ENCODE data around the gene KLHDC10. TPM values are rescaled to one million over a fixed set of nuclear protein-coding genes. Genes with fewer than 3 reads are reported as not detected.

The KLHDC10 gene
- total RNA-seq, 1 donor from 2014 or later, result 33.8 TPM

- Mint-ChIP-seq H3K9me3 (no peaks in the 10 kb centered on the region), H3K4me3 (no peak overlapping the region), H3K27ac (ENCODE audit: unreplicated experiment) (no peak overlapping the region), H3K36me3 (ENCODE audit: low read depth) (peaks cover 18% of the 10 kb centered on the region), H3K27me3 (ENCODE audit: low read depth) (no peaks in the 10 kb centered on the region), H3K4me1 (peaks cover 6% of the 10 kb centered on the region)
- DNase-seq (ENCODE audit: low read depth, low spot score), result no peak
- no peak for TF ChIP-seq CTCF (conservative IDR thresholded peaks at IDR 0.05)
Measured at GRCh38 chr7:130174237-130174959, 104.1 kb downstream of the KLHDC10 start.

- H3K27ac Mint-ChIP-seq (ENCODE audit: unreplicated experiment), result no peak overlapping the region
- no peak for DNase-seq (ENCODE audit: low read depth, low spot score)
- TF ChIP-seq CTCF (conservative IDR thresholded peaks at IDR 0.05), result no peak
- no peaks in the 10 kb centered on the region for H3K9me3 Mint-ChIP-seq
- H3K4me1 Mint-ChIP-seq, result peaks cover 6% of the 10 kb centered on the region
- no peak overlapping the region for H3K4me3 Mint-ChIP-seq
- H3K36me3 Mint-ChIP-seq (ENCODE audit: low read depth), result peaks cover 18% of the 10 kb centered on the region
- H3K27me3 Mint-ChIP-seq (ENCODE audit: low read depth), result no peaks in the 10 kb centered on the region
Measured at GRCh38 chr7:130178251-130178650, 107.9 kb downstream of the KLHDC10 start.

GRCh38 chr7:130179631-130180030 is 109.3 kb downstream of the KLHDC10 start:
- no peak overlapping the region for H3K4me3 Mint-ChIP-seq
- H3K27me3 Mint-ChIP-seq (ENCODE audit: low read depth), result no peaks in the 10 kb centered on the region
- H3K27ac Mint-ChIP-seq (ENCODE audit: unreplicated experiment), result no peak overlapping the region
- no peak for TF ChIP-seq CTCF (conservative IDR thresholded peaks at IDR 0.05)
- DNase-seq (ENCODE audit: low read depth, low spot score), result no peak
- peaks cover 18% of the 10 kb centered on the region for H3K36me3 Mint-ChIP-seq (ENCODE audit: low read depth)
- no peaks in the 10 kb centered on the region for H3K9me3 Mint-ChIP-seq
- peaks cover 1% of the 10 kb centered on the region for H3K4me1 Mint-ChIP-seq

DNA sequence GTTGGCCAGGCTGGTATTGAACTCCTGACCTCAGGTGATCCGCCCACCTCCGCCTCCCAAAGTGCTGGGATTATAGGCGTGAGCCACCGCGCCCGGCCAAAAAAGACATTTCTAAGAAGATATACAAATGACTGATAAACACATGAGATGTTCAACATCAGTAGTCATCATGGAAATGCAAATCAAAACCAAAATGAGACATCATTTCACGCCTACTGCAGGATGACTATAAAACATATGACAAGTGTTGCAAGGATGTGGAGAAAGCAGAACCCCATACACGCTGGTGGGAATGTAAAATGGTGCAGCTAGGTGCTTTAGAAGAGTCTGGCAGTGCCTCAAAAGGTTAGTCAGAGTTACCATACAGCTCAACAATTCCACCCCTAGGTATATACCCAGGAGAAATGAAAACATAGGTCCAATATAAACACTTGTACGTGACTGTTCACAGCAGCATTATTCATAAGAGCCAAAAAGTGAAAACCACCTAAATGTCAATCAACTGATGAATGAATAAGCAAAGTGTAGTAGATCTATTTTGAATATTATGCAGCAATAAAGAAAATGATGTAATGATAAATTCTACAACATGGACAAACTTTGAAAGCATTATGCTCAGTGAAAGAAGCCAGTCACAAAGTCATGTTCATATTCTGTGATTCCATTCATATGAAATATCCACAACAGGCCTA is 110.4 kb downstream of the KLHDC10 start:
- no peaks in the 10 kb centered on the region for H3K9me3 Mint-ChIP-seq
- no peak for DNase-seq (ENCODE audit: low read depth, low spot score)
- H3K36me3 Mint-ChIP-seq (ENCODE audit: low read depth), result peaks cover 16% of the 10 kb centered on the region
- peak overlapping the region; percentile 62 for H3K27ac Mint-ChIP-seq (ENCODE audit: unreplicated experiment)
- no peak overlapping the region for H3K4me3 Mint-ChIP-seq
- no peaks in the 10 kb centered on the region for H3K27me3 Mint-ChIP-seq (ENCODE audit: low read depth)
- H3K4me1 Mint-ChIP-seq, result no peaks in the 10 kb centered on the region
- TF ChIP-seq CTCF (conservative IDR thresholded peaks at IDR 0.05), result no peak

- H3K4me1 Mint-ChIP-seq, result no peaks in the 10 kb centered on the region
- no peak overlapping the region for H3K4me3 Mint-ChIP-seq
- H3K27me3 Mint-ChIP-seq (ENCODE audit: low read depth), result no peaks in the 10 kb centered on the region
- no peaks in the 10 kb centered on the region for H3K9me3 Mint-ChIP-seq
- no peak for DNase-seq (ENCODE audit: low read depth, low spot score)
- H3K36me3 Mint-ChIP-seq (ENCODE audit: low read depth), result peaks cover 16% of the 10 kb centered on the region
- TF ChIP-seq CTCF (conservative IDR thresholded peaks at IDR 0.05), result no peak
- no peak overlapping the region for H3K27ac Mint-ChIP-seq (ENCODE audit: unreplicated experiment)
Measured at GRCh38 chr7:130181263-130181605, 110.9 kb downstream of the KLHDC10 start.
